DOHH2 (cell line): Measurements from ENCODE around the gene NPFF.

Experiments
- H3F3A ChIP-seq: fragments of 200-600 bp; sonication (generic), shearing (Covaris generic); 2 replicates; pipeline ENCODE4 v1.6.0; 2016; ENCODE audit warnings: antibody characterized with exemption, mild to moderate bottlenecking; ENCODE audit not compliant: control insufficient read depth, insufficient read depth
- H3K27ac ChIP-seq: fragments of 200-600 bp; sonication (generic); 2 replicates; pipeline ENCODE4 v1.5.1; 2014; ENCODE audit warnings: low read depth, mild to moderate bottlenecking, low read length, moderate library complexity
- H3K27me3 ChIP-seq: fragments of 200-600 bp; sonication (generic); 2 replicates; pipeline ENCODE4 v1.6.1; 2014; ENCODE audit warnings: mild to moderate bottlenecking, low read length, mixed read lengths; ENCODE audit not compliant: control insufficient read depth
- H3K36me3 ChIP-seq: fragments of 200-600 bp; sonication (generic); 2 replicates; pipeline ENCODE4 v1.6.1; 2014; ENCODE audit warnings: mild to moderate bottlenecking, low read length, moderate library complexity, mixed read lengths; ENCODE audit not compliant: control insufficient read depth
- H3K4me1 ChIP-seq: fragments of 200-600 bp; sonication (generic); 2 replicates; pipeline ENCODE4 v1.6.1; 2014; ENCODE audit warnings: mild to moderate bottlenecking, low read length, mixed read lengths; ENCODE audit not compliant: control insufficient read depth
- H3K4me2 ChIP-seq: fragments of 200-600 bp; sonication (generic); 2 replicates; pipeline ENCODE4 v1.6.0; 2014; ENCODE audit warnings: mild to moderate bottlenecking, low read length, moderate library complexity
- H3K4me3 ChIP-seq: fragments of 200-600 bp; sonication (generic); 2 replicates; pipeline ENCODE4 v1.5.1; 2014; ENCODE audit warnings: mild to moderate bottlenecking, low read length, mixed read lengths
- H3K79me2 ChIP-seq: fragments of 200-600 bp; sonication (generic); 2 replicates; pipeline ENCODE4 v1.6.1; 2014; ENCODE audit warnings: mild to moderate bottlenecking, low read length, mixed read lengths; ENCODE audit not compliant: control insufficient read depth
- H3K9me2 ChIP-seq: fragments of 200-600 bp; sonication (generic); replicated peaks from 2 replicates; pipeline ENCODE4 v1.6.1; 2014; ENCODE audit warnings: mild to moderate bottlenecking, low read length, mixed read lengths; ENCODE audit not compliant: control insufficient read depth
- H3K9me3 ChIP-seq: fragments of 200-600 bp; sonication (generic); 2 replicates; pipeline ENCODE4 v1.6.1; 2014; ENCODE audit warnings: antibody characterized with exemption, low read length, mixed read lengths; ENCODE audit not compliant: control insufficient read depth, insufficient read depth
- H4K20me1 ChIP-seq: fragments of 200-600 bp; sonication (generic); 2 replicates; pipeline ENCODE4 v1.6.0; 2014; ENCODE audit warnings: low read depth, mild to moderate bottlenecking, antibody characterized with exemption, low read length, moderate library complexity; ENCODE audit not compliant: control insufficient read depth, insufficient read depth
- EZH2phosphoT487 ChIP-seq: fragments of 200-600 bp; sonication (generic); IDR thresholded peaks from 2 replicates; pipeline ENCODE4 v1.6.1; 2017; ENCODE audit warnings: borderline replicate concordance, mild to moderate bottlenecking, antibody characterized with exemption, low read length, moderate library complexity, mixed read lengths
- TF ChIP-seq, protein P1 (sequence below): fragments of 200-600 bp; sonication (generic); IDR thresholded peaks from one replicate; pipeline ENCODE4 v1.5.1; 2014; ENCODE audit warnings: antibody characterized with exemption, mild to moderate bottlenecking, low read depth, low read length; ENCODE audit not compliant: poor library complexity, severe bottlenecking

NPFF gene

DNA sequence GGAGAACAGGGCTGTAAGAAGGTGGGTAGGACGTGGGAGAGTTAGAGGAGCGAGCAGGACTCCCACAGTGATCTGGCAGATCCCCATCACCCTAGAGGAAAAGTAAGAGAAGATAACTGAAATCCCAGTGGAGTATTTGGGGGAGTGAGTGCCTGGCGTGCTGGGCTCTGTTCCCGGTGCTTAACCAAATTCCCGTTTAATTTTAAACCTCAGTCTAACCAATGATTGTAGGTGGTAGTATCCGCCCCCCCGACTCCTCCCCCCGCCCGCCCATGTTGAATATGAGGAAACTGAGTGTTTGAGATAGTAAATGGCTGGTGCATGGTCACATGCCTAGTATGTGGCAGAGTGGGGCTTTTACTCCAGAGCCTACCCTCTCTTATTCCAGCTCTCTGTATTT, 5.0 kb downstream of the NPFF start:
- Histone ChIP-seq H3F3A (peaks cover 7% of the 10 kb centered on the region), H4K20me1 (no peaks in the 10 kb centered on the region), H3K27ac (no peak overlapping the region), H3K4me2 (peak overlapping the region; percentile 96), H3K36me3 (peaks cover 25% of the 10 kb centered on the region; the same call in 1 of the 2 replicates), H3K79me2 (peaks cover 32% of the 10 kb centered on the region), H3K9me2 (no peaks in the 10 kb centered on the region), H3K4me1 (peaks cover 37% of the 10 kb centered on the region), H3K27me3 (no peaks in the 10 kb centered on the region), H3K4me3 (peak overlapping the region; percentile 93), H3K9me3 (no peaks in the 10 kb centered on the region)
- no peak for TF ChIP-seq EZH2phosphoT487
- TF ChIP-seq, protein P1, sequence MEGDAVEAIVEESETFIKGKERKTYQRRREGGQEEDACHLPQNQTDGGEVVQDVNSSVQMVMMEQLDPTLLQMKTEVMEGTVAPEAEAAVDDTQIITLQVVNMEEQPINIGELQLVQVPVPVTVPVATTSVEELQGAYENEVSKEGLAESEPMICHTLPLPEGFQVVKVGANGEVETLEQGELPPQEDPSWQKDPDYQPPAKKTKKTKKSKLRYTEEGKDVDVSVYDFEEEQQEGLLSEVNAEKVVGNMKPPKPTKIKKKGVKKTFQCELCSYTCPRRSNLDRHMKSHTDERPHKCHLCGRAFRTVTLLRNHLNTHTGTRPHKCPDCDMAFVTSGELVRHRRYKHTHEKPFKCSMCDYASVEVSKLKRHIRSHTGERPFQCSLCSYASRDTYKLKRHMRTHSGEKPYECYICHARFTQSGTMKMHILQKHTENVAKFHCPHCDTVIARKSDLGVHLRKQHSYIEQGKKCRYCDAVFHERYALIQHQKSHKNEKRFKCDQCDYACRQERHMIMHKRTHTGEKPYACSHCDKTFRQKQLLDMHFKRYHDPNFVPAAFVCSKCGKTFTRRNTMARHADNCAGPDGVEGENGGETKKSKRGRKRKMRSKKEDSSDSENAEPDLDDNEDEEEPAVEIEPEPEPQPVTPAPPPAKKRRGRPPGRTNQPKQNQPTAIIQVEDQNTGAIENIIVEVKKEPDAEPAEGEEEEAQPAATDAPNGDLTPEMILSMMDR, result no peak

DNA sequence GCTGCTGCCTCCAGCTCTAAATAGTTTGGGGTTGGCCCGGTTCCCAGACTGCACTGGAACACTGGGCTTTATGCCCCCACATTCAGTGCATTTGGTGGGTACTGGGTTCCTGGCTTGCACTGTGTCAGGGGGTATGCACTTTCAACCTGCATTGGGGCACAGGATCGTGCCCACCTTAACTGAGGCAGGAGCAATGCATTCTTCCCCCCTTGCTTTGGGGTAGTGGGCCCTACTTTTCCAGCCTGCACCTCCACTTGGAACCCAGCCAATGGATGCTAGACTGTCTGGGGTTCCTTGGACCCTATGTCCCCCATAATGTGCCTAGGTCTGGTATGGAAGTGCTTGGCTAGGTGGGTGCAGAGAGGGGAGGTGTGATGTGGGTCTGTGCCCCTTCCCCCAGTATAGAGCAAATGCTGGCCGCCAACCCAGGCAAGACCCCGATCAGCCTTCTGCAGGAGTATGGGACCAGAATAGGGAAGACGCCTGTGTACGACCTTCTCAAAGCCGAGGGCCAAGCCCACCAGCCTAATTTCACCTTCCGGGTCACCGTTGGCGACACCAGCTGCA, 5.6 kb downstream of the NPFF start:
- Histone ChIP-seq H3F3A (peaks cover 7% of the 10 kb centered on the region), H3K27me3 (no peaks in the 10 kb centered on the region), H3K4me3 (peak overlapping the region; percentile 93), H3K27ac (peak overlapping the region; percentile 82), H3K9me3 (no peaks in the 10 kb centered on the region), H4K20me1 (no peaks in the 10 kb centered on the region), H3K4me1 (peaks cover 41% of the 10 kb centered on the region), H3K79me2 (peaks cover 32% of the 10 kb centered on the region), H3K4me2 (peak overlapping the region; percentile 96), H3K36me3 (peaks cover 25% of the 10 kb centered on the region; the same call in 1 of the 2 replicates), H3K9me2 (no peaks in the 10 kb centered on the region)
- TF ChIP-seq, protein P1, result no peak
- TF ChIP-seq EZH2phosphoT487, result no peak

DNA sequence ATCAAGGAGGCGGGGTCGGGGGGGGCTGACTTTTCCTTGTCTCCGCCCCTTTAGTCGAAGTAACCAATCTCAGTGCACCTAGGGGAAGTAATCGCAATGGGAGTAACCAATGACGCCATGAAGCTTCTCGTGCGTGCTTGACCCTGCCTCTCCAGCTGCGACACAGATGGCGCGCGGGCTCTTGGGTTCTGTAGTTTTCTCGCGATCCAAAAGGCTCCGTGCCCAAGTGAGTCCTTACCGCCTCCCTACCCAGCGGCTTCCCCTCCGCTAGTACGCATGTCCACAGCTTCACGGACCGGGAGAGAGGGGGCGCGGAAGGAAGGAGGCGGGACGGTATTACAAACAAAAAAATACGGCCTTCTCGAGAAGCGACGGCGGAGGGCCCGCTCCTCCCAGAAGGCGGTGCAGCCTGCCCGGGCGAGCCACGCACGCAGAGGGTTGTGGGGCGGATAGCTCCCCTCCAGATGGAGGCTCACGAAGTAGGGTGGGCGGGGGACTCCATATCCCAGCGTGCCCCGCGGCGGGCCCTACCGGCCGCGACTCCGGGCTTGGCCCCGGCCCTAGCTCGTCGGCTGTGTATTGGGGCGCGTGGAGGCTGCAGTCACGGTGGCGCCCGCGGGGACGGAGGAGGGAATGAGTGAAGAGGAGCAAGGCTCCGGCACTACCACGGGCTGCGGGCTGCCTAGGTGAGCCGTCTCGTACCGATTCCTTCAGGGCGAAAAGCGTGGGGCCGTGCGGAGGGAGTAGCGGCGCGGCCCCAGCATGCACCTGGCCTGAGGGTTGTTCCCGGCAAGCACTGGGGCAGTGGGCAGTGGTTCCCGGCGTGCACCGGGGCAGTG, 6.3 kb downstream of the NPFF start, which contains the start of gene TARBP2:
TSS of gene TARBP2 (plus strand) at position 508 of the 839 bp plus-strand sequence. CDS start at position 634, 126 bp downstream.
- peaks cover 48% of the 10 kb centered on the region for H3K4me1 ChIP-seq
- H3K4me3 ChIP-seq, result peak within 1 kb of the TSS; percentile 93

More for the DNA sequence above, 6.3 kb downstream of the NPFF start, which contains the start of gene TARBP2:
- H3K9me3 ChIP-seq, result no peaks in the 10 kb centered on the region
- no peak for TF ChIP-seq EZH2phosphoT487
- TF ChIP-seq, protein P1, result no peak
- H3K4me2 ChIP-seq, result peak within 1 kb of the TSS; percentile 96
- peaks cover 32% of the 10 kb centered on the region for H3K79me2 ChIP-seq
- H3K27me3 ChIP-seq, result no peaks in the 10 kb centered on the region
- H3K36me3 ChIP-seq, result peaks cover 18% of the 10 kb centered on the region; the same call in 1 of the 2 replicates
- H3K9me2 ChIP-seq, result no peaks in the 10 kb centered on the region
- no peaks in the 10 kb centered on the region for H4K20me1 ChIP-seq
- H3F3A ChIP-seq, result peaks cover 7% of the 10 kb centered on the region
- H3K27ac ChIP-seq, result peak within 1 kb of the TSS; percentile 82
